T-helper 9 cell (primary cell): ENCODE results near the gene PNMT.

ENCODE experiments used
- DNase-seq: peaks from one replicate; pipeline ENCODE4 v3.0.0-alpha.2; 2020

Gene PNMT

DNA sequence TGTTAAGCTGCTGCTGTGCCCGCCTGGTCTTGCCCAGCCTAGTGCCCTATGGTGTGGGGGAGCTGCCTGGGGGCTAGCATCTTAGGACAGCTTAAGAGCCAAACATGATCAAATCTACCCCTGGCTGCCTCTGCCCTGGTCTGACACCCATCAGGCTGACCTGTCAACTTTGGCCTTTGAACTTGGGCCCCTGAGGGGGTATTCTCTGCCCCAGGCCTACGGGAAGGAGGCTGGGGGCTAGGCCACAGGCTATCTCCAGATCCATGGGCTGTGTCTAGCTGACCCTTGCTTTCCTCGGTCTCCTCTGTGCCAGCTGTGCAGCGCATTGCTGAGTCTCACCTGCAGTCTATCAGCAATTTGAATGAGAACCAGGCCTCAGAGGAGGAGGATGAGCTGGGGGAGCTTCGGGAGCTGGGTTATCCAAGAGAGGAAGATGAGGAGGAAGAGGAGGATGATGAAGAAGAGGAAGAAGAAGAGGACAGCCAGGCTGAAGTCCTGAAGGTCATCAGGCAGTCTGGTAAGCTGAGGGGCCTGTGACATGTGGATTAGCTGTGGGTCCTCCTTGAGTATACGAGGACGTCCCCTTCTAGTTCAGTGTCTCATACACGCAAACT lies 34.6 kb upstream of the PNMT start:
- DNase-seq, result no peak

DNA sequence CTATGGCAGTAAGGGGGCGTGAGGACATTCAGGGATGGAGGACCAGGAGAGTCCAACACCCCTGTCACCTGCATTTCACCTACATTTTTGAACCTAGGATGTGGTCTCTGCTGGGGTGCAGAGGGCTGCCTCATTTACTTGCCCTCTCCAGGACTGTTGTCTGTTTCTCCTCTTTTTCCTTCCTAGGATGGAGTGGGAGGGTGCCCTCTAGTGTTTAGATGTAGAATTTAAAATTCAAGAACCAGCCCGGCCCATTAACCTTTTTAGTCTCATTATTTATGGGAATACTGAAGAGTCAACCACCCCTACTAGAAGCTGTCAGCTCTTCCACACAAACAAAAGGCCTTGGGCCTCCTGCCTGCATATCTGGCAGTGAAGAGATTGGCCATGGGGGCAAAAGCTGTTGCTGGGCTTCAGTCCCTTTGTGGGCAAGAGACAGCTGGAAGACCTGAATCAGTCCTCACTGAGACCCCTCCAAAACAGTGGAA lies 33.8 kb upstream of the PNMT start:
- no peak for DNase-seq

DNA sequence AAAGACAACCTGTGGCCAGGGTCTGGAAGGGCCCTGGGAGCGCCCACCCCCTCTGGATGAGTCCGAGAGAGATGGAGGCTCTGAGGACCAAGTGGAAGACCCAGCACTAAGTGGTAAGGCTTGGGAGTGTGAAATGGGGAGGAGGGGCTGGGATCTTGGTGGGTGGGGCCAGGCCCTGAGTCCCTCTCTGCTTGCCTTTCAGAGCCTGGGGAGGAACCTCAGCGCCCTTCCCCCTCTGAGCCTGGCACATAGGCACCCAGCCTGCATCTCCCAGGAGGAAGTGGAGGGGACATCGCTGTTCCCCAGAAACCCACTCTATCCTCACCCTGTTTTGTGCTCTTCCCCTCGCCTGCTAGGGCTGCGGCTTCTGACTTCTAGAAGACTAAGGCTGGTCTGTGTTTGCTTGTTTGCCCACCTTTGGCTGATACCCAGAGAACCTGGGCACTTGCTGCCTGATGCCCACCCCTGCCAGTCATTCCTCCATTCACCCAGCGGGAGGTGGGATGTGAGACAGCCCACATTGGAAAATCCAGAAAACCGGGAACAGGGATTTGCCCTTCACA lies 32.6 kb upstream of the PNMT start:
- no peak for DNase-seq

DNA sequence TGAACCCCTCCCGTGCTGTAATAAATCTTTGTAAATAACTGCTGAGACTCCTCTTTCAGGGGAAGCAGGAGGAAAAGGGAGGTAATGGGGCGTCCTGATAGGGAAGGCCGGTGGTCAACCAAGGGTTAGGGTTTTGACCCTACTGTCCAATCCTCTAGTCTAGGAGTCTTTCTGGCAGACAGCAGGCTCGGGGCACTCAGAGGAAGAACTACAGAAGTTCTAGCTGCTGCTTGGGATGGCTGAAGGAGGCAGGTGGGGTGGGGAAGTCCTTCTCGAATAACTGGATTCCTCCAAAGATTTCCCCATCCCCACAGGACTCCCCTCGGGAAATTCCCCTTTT lies 31.7 kb upstream of the PNMT start:
- no peak for DNase-seq

DNA sequence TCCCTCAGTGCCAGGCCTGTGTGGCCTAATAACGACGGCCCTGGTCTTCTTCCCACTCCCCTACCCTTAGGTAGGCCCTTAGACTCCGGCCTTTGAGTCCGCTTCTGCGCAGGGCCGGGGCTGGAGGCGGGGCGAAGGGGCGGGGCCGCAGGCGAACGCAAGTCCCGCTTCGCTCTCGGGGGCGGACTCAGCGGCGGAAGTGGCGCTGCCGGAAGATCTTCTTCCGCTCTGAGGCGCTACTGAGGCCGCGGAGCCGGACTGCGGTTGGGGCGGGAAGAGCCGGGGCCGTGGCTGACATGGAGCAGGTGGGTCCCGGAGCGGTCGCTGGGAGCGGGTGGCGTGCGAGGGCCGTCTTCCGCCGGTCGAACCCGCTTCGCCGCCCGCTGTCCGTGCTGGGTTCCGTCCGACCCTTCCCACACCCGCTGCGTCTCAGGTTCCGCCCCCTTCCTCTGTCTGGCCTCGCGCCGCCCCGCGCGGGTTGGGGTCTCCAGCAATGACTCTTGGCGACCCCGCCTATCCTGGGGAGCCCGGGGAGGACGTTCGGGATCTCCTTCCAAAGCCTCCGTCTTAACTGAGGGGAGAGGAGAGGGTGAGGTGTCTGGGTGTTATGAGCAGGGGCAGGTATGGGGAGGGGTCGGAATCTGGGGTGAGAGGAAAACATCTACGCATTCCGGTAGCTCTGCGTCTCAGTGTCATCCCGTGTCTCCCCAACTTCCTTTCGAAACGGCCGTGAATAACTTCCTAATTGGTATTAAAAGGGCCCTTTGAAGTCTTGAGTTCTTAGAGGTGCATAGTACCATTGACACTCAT lies 31.1 kb upstream of the PNMT start, which contains the start of gene STARD3:
Gene STARD3 (plus strand): TSS at position 218 of the 810 bp plus-strand sequence. CDS start 16,388 bp downstream, outside the sequence.
- DNase-seq, result peak; percentile 88

DNA sequence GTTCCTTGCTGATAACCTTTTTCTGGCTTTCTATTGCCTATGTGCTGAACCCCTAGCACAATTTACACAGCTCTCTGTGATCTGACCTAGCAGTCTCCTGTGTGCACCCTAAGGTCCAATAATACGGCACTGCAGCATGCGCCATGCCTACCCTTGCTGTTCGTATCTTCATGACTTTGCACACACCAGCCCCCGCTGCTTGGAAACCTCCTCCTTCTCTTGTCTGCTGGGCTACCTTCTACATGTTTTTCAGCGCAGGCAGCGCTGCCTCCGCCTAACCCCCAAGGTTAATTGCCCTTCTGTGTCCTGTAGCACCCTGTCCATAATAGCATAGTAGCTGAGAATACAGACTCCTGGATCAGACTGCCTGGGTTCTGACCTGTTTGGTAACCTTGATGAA lies 29.9 kb upstream of the PNMT start:
- no peak for DNase-seq

DNA sequence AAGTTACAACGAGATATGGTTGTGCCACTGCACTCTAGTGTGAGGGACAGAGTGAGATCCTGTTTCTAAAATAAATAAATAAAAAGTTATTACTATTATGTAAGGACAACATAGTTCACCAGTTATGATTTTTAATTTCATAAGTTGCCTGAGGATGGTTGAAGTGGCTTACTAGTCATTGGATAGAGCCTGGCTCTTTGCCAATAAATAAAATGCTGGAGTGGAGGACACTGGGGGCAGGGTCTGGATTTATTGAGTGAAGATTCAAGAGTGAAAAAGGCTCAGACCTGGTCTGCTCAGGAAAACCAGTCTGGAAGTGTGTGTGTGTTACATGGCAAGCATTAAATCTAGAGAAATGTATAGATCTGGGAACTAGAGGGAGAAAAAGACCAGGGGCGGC lies 29.2 kb upstream of the PNMT start:
- no peak for DNase-seq

DNA sequence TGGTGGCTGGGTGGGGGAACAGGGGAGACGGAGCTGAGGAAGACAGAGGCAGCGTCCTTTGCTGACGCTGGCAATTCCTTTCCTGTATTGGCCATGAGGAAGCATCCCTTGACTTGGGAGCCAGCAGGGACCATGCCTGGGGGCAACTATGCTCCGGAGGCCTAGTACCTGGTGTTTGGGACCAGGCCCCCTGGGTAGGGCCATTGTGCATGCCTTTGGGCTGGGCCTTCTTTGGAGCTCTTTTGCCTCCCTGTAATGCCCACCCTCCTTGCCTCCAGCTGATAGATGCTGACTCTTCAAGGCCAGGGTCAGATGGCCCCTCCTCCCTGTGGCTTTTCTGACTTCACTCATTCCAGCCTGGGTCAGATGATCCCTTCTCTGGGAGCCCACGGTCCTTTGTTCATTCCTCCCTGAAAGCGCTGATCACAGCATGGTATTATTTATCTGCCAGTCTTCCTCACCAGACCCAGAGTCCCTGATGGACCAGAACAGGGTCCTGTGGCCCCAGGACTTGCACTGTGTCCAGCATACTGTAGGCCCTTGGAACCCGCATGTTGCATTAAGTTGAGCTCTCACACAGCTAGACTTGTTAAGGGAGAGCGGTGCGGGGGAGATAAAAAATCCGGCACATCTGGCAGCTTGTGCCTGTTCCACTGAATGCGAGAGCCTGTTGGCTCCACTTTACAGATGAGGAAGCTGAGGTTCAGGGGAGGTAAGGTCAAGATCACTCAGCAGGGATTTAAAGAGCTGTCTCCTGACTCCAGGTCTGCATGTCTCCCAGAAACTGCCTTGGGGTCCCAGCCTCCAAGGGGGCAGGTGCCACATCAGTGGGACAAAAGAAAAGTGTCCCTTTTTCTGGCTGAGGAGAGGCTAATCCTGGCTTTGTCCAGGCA lies 28.4 kb upstream of the PNMT start:
- DNase-seq, result no peak

DNA sequence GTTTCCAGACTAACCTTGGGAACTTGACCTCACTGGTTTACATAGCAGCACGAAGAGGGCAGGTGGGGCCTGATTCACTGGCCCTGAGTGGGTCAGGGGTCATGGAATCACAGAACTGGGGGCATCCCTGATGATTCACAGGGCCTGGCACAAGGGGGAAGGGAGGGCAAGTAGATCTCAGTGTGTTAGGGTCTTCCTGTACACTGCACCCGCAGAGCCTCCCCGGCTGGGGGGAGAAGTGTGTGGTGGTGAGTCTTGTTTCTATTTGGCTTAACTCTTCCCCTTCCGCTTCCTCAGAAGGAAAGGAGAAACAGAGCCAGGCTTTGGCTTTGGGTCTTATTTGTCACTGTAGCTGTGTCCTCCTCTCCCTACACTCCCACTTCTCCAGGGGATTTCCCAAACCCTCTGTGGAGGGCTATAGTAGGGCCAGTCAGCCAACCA lies 27.6 kb upstream of the PNMT start:
- DNase-seq, result no peak

DNA sequence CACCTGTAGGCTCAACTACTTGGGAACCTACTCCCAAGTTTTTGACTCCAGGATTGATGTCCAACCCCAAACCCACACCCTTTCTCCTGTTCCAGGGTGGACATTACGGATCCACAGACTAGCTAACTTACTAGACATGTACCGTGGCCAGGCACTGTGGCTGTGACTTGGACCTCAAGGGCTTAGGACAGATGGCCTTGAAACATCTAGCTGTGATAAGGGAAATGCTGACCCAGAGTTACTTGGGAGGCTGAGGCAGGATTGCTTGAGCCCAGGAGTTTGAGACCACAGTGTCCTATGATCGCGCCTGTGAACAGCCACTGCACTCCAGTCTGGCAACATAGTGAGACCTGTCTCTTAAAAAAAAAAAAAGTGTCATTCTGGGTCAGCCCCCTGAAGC lies 27.2 kb upstream of the PNMT start:
- DNase-seq, result no peak

DNA sequence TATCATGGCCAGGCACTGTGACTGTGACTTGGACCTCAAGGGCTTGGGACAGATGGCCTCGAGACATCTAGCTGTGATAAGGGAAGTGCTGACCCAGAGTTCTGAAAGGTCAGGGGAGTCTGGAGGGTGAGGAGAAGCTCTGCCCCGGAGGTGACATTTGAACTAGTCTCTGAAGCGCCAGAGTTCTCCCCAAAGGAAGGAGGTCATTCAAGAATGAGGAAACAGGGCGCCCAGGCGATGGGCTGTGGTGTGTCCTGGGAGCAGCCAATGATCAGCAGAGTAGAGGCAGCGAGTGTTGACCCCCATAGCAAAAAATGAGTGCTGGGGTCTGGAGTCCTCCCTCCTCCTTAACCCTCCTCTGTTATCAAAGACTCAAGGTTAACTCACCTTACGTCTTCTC lies 26.4 kb upstream of the PNMT start:
- no peak for DNase-seq

DNA sequence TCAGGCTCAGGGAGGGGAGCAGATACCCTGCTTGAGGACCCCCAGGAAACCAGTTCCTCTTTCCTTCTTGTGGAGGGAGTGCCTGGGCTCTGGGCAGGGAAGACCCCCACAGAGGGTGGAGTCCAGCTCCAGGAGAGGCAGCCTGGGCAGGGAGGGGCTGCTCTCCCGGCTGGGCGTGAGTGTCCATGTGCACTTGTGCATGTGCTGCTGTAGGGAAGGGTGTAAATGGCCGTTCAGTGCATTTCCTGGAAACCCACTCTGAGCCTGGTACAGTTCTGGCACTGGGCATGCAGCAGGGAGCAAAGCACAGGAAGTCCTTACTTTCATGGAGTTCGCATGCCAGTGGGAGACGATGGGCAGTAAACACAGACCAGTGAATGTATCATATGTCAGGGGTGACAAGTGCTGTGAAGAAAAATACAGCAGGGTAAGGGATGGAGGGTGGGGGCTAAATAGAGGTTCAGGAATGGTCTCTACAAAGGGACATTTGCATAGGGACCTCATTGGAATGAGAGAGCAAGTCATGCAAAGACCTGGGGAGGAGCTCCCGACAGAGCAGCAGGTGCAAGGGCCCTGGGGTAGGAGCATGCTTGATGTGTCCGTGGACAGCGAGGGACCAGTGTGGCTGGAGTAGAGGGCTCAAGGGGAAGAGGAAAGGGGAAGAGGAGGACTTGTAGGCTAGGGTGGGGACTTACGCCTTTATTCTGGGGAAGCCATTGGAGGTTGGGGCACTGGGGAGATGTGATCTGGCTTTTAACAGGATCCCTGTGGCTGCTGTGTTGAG lies 25.8 kb upstream of the PNMT start:
- DNase-seq, result no peak

DNA sequence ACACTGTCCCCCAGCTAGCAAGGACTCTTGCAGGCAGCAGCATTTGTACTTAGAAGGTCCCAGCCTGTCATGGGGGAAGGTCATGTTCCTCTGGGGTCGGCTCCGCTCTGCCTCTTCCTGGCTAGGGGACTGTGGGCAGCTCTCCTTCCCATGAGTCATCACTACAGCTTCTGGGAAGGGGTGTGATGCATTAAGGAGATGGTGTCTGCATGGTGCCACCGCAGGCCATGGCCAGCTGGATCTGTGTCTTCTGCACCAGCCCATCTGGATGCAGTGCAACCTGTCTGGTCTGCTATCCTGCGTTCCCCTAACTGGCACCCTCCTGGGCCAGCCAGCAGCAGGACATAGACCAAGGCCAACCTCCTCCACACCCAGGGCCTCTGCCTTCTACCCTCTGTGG lies 25.0 kb upstream of the PNMT start:
- no peak for DNase-seq

DNA sequence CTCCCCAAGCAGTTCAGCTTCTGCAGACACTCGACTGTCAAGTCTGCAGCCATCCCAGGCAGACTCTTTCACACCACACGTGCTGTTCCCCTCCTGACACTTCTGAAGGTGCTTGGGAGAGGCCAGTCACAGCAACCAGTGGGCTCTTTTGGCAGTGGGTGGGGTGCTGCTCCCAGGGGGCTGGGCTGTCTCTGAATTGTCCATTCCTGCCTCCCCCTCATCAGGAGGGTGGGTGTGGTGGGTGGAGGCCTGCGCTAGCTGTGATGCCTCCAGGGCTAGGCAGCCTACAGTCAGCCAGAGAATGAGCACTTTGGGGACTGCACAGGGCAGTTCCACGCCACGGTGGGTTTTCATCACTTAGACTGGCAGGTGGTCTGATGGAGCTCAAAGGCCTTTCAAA lies 21.0 kb upstream of the PNMT start:
- DNase-seq, result no peak

DNA sequence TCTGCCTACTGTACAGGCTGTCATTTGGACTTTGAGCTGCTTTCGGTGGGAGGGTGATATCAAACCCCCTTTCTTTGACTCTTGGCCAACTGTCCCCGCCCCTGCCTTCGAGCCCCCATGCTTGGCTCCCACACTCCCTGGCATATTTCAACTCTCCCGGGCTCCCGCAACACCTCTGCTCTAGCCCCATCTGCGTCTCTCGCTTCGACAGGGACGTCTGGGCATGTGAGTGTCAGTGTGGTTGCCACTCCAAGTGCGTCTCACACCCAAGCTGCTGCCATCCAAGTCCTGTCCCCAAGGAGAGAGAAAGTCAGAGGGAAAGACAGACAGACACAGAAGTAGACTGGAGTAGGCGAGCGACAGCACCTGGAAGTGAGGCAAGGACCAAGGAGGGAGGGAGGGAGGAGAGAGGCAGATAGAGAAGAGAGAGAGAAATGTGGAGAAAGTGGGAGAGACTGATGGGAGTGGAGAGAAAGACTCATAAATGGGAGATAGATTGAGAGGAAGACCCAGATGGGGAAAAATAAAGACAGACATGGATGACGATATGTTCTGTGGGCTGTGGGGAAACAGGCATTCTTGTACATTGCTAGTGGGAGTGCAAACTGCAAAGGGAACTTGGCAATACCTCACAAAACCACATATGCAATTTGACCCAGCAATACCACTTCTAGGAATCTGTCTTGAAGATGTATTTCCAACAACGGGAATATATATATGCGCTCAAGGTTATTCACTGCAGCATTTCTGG lies 19.5 kb upstream of the PNMT start:
- DNase-seq, result no peak

DNA sequence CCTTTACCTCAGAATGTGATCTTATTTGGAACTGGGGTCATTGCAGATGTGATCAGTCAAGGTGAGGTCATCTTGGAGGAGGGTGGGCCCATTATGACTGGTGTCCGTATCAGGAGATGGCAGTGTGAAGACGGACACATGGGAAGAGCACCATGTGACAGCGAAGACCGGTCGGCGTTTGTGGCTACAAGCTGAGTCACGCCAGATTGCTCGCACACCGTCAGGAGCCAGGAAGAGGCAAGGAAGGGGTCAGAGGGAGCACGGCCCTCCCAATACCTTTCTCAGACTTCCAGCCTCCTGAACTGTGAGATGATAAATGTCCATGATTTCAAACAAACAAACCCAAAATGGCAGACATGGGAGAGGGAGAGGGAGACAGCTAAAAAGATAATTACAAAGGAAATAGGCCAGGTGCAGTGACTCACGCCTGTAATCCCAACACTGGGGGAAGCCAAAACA lies 18.1 kb upstream of the PNMT start:
- DNase-seq, result no peak

DNA sequence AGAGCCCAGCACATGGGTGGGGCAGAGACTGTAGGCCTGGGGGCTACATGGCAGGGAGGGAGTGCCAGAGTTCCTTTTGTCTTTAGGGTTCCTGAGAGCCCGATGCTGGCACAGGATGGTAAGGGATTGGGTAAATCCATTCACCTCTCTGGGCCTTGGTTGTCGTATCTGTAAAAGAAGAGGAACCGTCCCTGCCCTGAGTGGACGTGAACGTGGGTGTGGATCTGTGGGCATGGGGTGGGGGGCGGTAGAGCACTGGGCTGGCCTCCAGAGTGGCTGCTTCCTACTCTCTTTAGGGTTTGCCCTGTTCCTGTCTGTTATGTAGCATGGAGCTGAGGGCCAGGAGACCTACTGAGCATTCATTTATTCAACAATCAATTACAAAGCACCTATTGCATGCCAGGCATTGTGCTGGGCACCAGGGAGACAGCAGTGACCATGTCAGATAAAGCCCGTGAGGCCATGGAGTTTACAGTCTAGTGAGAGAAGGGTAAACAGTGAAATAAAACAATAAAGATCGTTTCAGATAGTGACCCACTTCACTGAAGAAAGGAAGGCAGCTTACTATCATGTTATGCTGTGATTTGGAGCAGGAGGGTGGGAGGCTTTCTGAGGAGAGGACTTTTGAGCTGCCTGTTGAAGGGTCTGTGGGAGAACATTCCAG lies 16.2 kb upstream of the PNMT start:
- DNase-seq, result no peak

DNA sequence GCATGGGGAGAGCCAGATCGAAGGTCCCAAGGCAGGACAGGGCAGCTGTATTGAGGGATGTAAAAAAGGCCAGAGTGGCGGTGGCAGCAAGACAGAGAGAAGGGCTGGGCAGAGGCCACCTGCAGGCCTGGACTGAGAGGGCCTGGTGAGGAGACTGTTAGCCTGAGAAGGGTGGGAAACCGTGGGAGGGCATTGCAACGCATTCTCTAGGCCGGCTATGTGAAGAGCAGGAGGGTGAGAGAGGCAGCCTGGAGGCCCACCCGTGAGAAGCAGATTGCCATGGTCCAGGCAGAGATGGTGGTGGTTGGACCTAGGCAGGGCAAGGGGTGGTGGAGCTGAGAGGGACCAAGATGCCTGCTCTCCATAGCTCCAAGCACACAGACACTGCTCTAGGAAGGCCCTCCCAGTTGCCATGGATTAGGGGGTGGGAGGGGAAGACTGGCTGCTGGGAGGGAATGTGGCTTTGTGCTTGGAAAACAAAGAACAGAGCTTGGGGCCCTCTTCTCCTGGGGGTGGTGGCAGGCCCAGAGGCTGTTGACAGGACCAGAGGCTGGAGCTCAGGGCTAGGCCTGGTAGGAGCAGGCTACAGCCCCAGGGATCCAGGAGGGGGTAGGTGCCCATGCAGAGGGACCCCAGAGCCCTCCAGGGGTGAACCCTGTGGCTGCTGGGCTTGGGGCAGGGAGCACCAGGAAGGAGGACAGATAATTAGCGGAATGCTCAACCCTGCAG lies 15.5 kb upstream of the PNMT start:
- DNase-seq, result no peak

DNA sequence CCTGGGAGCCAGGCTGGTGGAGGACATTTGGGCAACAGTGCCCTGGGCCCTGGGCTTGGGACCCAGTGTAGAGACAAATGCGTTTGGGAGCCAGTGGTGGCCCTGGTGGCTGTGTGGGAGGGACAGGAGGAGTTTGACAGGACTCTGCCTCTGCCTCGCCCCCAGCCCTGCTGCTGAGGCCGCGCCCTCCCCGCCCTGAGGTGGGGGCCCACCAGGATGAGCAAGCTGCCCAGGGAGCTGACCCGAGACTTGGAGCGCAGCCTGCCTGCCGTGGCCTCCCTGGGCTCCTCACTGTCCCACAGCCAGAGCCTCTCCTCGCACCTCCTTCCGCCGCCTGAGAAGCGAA lies 15.0 kb upstream of the PNMT start:
- no peak for DNase-seq

DNA sequence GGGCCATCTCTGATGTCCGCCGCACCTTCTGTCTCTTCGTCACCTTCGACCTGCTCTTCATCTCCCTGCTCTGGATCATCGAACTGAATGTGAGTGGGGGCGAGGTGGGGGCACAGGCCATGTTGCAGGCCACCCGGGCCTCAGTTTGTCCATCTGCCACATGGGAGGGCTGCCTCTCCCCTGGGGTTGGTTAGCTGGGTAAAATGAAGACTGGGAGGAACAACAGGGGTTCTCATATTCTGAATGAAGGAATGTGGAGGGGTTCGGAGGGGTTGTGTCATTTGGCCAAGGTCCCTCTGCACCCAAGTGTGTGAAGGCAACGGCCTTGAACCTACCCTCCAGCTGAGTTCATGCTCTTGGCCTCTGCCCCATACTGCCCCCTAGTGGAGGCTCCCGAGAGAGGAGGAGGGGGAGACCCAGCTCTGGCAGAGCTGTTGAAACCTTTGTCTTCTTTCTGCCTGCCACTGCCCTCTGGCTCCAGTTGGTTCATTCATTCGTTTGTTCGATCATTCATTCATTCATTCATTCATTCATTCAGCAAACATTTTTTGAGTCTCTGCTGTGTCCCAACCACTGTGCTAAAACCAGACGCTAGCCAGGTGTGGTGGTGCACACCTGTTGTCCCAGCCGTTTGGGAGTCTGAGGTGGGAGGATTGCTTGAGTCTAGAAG lies 14.5 kb upstream of the PNMT start:
- peak; percentile 90 for DNase-seq
